K562 (cell line): Measurements from ENCODE around the gene SLC22A7. TPM values are rescaled to one million over a fixed set of nuclear protein-coding genes. Genes with fewer than 3 reads are reported as not detected.

ENCODE experiments used
- ASH1L ChIP-seq: fragments of 450-650 bp; IDR thresholded peaks from 2 replicates; pipeline ENCODE4 v1.6.1; 2018; ENCODE audit warnings: borderline replicate concordance, mild to moderate bottlenecking, low read depth; ENCODE audit not compliant: partially characterized antibody
- CREBBP ChIP-seq: IDR thresholded peaks from one replicate; pipeline ENCODE4 v1.6.1; 2012; ENCODE audit warnings: low read depth, mild to moderate bottlenecking, control low read depth, inconsistent platforms, low read length
- ILK ChIP-seq: fragments of 450-650 bp; IDR thresholded peaks from 2 replicates; pipeline ENCODE4 v1.6.1; 2016; ENCODE audit warnings: missing genetic modification characterization, low read depth, mild to moderate bottlenecking, missing compliant biosample characterization, moderate library complexity, borderline replicate concordance
- MCM5 ChIP-seq: fragments of 450-650 bp; IDR thresholded peaks from 2 replicates; pipeline ENCODE4 v1.6.1; 2016; ENCODE audit warnings: low read depth
- MYC ChIP-seq, 2 experiments: fragments of 250-450 bp in 1 of 2; sonication (Bioruptor Pico) in 1 of 2; IDR thresholded peaks; 2 replicates each; pipeline versions ENCODE4 v1.5.1 to v1.6.1; 2012 to 2021; ENCODE audit warnings: low read depth in 2 of 2, borderline replicate concordance in 1 of 2, improper control_type of control experiment in 1 of 2, low read length in 1 of 2, mild to moderate bottlenecking in 1 of 2, moderate library complexity in 1 of 2
- PHF21A ChIP-seq: fragments of 450-650 bp; IDR thresholded peaks from 2 replicates; pipeline ENCODE4 v1.6.1; 2017; ENCODE audit warnings: low read depth, borderline replicate concordance
- RCOR1 ChIP-seq, 2 experiments: IDR thresholded peaks; 2 replicates each; pipeline ENCODE4 v1.6.1; 2012; ENCODE audit warnings: low read depth in 2 of 2, low read length in 2 of 2, borderline replicate concordance in 1 of 2, improper control_type of control experiment in 1 of 2
- SMARCB1 ChIP-seq: IDR thresholded peaks from 2 replicates; pipeline ENCODE4 v1.6.1; 2011; ENCODE audit warnings: improper control_type of control experiment, low read depth; ENCODE audit not compliant: insufficient read length
- SRF ChIP-seq, 2 experiments: fragments of 250-450, 450-650 bp in 1 of 2; sonication (Bioruptor Pico) in 1 of 2; sonication (generic) in 1 of 2; formaldehyde crosslinking; IDR thresholded peaks; 2 replicates each; pipeline versions ENCODE4 v1.5.0 to v1.5.1; 2020 to 2022; ENCODE audit warnings: mild to moderate bottlenecking in 1 of 2, missing genetic modification reagents in 1 of 2
- TAF1 ChIP-seq: IDR thresholded peaks from 2 replicates; pipeline ENCODE4 v1.6.1; 2011; ENCODE audit warnings: mild to moderate bottlenecking, low read length, moderate library complexity; ENCODE audit not compliant: insufficient read depth, control insufficient read depth, severe bottlenecking; ENCODE audit errors: extremely low read depth
- TCF3 ChIP-seq: sonication (generic); formaldehyde crosslinking; IDR thresholded peaks from 2 replicates; pipeline ENCODE4 v1.4.0; 2020; ENCODE audit warnings: mild to moderate bottlenecking, missing genetic modification reagents
- ZBTB5 ChIP-seq: fragments of 450-650 bp; IDR thresholded peaks from 2 replicates; pipeline ENCODE4 v1.6.1; 2017; ENCODE audit warnings: antibody characterized with exemption
- ZKSCAN8 ChIP-seq: fragments of 200-800 bp; sonication (Bioruptor generic); IDR thresholded peaks from 2 replicates; pipeline ENCODE4 v1.6.1; 2016; ENCODE audit warnings: missing genetic modification characterization, missing compliant biosample characterization
- ZNF586 ChIP-seq: fragments of 450-650 bp; formaldehyde crosslinking; conservative IDR thresholded peaks from 2 replicates; pipeline ENCODE4 v1.4.0; 2020; ENCODE audit warnings: mild to moderate bottlenecking, moderate library complexity
- polyA plus RNA-seq, 8 experiments: library from polyadenylated mRNA; depleted of rRNA in 4 of 8; stranded (reverse) in 5 of 8; unstranded in 3 of 8; fragments of >200 nt; fragmentation: Nextera tagmentation in 2 of 8; fragmentation: Illumina TruSeq in 1 of 8; extraction: Ambion mirVana in 2 of 8; extraction: Trizol in 1 of 8; gene quantifications; 2 replicates each; pipeline versions ENCODE4 v1.2.1 to v1.2.3, GENCODE V29; 2011 to 2014; ENCODE audit warnings: inconsistent platforms in 1 of 8, missing spikeins in 1 of 8
- total RNA-seq, 7 experiments: library from RNA; depleted of rRNA in 6 of 7; stranded (reverse); fragments of >200 nt in 6 of 7; fragmentation: Illumina TruSeq in 2 of 7; extraction: Trizol in 2 of 7; gene quantifications; 2 replicates each; pipeline versions ENCODE4 v1.2.1 to v1.2.3, GENCODE V29; 2011 to 2021; ENCODE audit warnings: low replicate concordance in 1 of 7
- TF ChIP-seq, protein P1 (sequence below): fragments of 250-450 bp; sonication (Bioruptor Pico); IDR thresholded peaks from 2 replicates; pipeline ENCODE4 v1.4.0; 2020
- TF ChIP-seq, protein P2 (sequence below): fragments of 450-650 bp; formaldehyde crosslinking; IDR thresholded peaks from 2 replicates; pipeline ENCODE4 v1.4.0; 2020; ENCODE audit warnings: mild to moderate bottlenecking
- TF ChIP-seq, protein P3 (sequence below): IDR thresholded peaks from 2 replicates; pipeline ENCODE4 v1.6.1; 2011; ENCODE audit not compliant: insufficient read length; ENCODE audit errors: extremely low read depth

SLC22A7 gene
- total and polyA plus RNA-seq, 9 of the 15 experiments (the other 6 are each of a cell fraction or from before 2014, with no cell fraction given): not detected

- TF ChIP-seq ILK (tag) (no peak), SRF (CRISPR knock-in tag; IDR thresholded peaks at IDR 0.05) (peak in 1 of 2 experiments; percentile 26; a peak in 1 of 4 replicates), MCM5 (no peak), SMARCB1 (no peak), TAF1 (no peak), MYC (IDR thresholded peaks at IDR 0.05; ENCODE audit: low read depth, low read length) (peak; percentile 90), MYC (CRISPR knock-in tag; IDR thresholded peaks at IDR 0.05; ENCODE audit: borderline replicate concordance, low read depth) (no peak), TCF3 (CRISPR knock-in tag) (peak; percentile 77), ZNF586 (CRISPR knock-in tag) (no peak), ASH1L (no peak), ZBTB5 (no peak), PHF21A (no peak), CREBBP (no peak), RCOR1 (IDR thresholded peaks at IDR 0.05; ENCODE audit: borderline replicate concordance in 1 of 2, low read depth in 2 of 2, low read length in 2 of 2) (peak in 1 of 2 experiments; percentile 66; a peak in 2 of 4 replicates), ZKSCAN8 (CRISPR knock-in tag) (no peak)
- TF ChIP-seq, protein P1, sequence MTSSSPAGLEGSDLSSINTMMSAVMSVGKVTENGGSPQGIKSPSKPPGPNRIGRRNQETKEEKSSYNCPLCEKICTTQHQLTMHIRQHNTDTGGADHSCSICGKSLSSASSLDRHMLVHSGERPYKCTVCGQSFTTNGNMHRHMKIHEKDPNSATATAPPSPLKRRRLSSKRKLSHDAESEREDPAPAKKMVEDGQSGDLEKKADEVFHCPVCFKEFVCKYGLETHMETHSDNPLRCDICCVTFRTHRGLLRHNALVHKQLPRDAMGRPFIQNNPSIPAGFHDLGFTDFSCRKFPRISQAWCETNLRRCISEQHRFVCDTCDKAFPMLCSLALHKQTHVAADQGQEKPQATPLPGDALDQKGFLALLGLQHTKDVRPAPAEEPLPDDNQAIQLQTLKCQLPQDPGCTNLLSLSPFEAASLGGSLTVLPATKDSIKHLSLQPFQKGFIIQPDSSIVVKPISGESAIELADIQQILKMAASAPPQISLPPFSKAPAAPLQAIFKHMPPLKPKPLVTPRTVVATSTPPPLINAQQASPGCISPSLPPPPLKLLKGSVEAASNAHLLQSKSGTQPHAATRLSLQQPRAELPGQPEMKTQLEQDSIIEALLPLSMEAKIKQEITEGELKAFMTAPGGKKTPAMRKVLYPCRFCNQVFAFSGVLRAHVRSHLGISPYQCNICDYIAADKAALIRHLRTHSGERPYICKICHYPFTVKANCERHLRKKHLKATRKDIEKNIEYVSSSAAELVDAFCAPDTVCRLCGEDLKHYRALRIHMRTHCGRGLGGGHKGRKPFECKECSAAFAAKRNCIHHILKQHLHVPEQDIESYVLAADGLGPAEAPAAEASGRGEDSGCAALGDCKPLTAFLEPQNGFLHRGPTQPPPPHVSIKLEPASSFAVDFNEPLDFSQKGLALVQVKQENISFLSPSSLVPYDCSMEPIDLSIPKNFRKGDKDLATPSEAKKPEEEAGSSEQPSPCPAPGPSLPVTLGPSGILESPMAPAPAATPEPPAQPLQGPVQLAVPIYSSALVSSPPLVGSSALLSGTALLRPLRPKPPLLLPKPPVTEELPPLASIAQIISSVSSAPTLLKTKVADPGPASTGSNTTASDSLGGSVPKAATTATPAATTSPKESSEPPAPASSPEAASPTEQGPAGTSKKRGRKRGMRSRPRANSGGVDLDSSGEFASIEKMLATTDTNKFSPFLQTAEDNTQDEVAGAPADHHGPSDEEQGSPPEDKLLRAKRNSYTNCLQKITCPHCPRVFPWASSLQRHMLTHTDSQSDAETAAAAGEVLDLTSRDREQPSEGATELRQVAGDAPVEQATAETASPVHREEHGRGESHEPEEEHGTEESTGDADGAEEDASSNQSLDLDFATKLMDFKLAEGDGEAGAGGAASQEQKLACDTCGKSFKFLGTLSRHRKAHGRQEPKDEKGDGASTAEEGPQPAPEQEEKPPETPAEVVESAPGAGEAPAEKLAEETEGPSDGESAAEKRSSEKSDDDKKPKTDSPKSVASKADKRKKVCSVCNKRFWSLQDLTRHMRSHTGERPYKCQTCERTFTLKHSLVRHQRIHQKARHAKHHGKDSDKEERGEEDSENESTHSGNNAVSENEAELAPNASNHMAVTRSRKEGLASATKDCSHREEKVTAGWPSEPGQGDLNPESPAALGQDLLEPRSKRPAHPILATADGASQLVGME (CRISPR knock-in tag): no peak
- TF ChIP-seq, protein P2, sequence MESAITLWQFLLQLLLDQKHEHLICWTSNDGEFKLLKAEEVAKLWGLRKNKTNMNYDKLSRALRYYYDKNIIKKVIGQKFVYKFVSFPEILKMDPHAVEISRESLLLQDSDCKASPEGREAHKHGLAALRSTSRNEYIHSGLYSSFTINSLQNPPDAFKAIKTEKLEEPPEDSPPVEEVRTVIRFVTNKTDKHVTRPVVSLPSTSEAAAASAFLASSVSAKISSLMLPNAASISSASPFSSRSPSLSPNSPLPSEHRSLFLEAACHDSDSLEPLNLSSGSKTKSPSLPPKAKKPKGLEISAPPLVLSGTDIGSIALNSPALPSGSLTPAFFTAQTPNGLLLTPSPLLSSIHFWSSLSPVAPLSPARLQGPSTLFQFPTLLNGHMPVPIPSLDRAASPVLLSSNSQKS: no peak
- TF ChIP-seq, protein P3, sequence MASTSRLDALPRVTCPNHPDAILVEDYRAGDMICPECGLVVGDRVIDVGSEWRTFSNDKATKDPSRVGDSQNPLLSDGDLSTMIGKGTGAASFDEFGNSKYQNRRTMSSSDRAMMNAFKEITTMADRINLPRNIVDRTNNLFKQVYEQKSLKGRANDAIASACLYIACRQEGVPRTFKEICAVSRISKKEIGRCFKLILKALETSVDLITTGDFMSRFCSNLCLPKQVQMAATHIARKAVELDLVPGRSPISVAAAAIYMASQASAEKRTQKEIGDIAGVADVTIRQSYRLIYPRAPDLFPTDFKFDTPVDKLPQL: no peak
Observed at GRCh38 chr6:43267619-43268354, 30.3 kb upstream of the SLC22A7 start (continued).
